NCI-H460 (cell line): ENCODE measurements around the gene PKNOX2. TPM values are rescaled to one million over a fixed set of nuclear protein-coding genes. Genes with fewer than 3 reads are reported as not detected.

Source experiments
- DNase-seq: peaks from one replicate; pipeline ENCODE4 v3.0.0-alpha.2; 2016; ENCODE audit warnings: low read depth; ENCODE audit errors: extremely low read depth
- polyA plus RNA-seq: library from polyadenylated mRNA; depleted of rRNA; stranded (reverse); fragments of >200 nt; gene quantifications from 2 replicates; pipeline ENCODE4 v1.2.3, GENCODE V29; 2014; cell fraction: nucleus; rRNA removed
- total RNA-seq: library from RNA; depleted of rRNA; stranded (reverse); fragments of >200 nt; shearing (Covaris generic); gene quantifications from 2 replicates; pipeline ENCODE4 v1.2.3, GENCODE V29; 2014; rRNA removed

PKNOX2 gene
- total RNA-seq: not detected in 2 replicates
- polyA plus RNA-seq: not detected in 2 replicates

DNA sequence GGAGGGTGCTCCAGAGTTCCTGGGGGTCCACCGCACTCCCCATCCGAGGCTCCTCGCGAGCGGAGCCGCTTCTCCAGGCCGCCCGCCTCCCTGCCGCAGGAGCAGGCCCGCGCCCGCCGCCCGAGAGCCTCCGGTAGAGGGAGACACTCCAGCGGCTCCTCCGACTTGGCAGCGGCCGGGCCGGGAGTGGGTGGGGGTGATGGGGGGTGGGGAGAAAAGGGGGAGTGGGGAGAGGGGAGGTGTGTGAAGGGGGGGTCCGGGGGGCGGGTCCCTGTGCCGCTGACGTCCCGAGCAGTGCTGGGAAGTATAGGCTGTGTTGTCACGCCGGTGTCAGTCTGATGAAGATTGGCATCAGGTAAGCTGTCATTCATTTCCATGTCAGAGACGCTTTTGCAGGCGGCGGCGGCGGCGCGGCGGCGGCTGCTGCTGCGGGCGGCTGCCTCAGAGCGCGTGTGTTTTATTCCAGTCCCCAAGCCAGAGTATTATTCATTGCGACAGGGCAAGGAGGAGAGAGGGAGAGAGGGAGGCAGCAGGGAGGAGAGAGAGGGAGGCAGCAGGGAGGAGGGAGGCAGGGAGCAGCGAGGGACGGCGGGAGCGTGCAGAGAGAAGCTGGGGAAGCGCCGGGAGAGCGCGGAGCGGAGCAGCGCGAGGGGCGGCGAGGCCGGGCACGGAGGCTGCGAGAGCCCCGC, at the start of gene PKNOX2:
PKNOX2 (plus strand) TSS at position 330 of the 689 bp plus-strand sequence. CDS start 186,555 bp downstream, outside the sequence.
- peak; percentile 26 for DNase-seq

DNA sequence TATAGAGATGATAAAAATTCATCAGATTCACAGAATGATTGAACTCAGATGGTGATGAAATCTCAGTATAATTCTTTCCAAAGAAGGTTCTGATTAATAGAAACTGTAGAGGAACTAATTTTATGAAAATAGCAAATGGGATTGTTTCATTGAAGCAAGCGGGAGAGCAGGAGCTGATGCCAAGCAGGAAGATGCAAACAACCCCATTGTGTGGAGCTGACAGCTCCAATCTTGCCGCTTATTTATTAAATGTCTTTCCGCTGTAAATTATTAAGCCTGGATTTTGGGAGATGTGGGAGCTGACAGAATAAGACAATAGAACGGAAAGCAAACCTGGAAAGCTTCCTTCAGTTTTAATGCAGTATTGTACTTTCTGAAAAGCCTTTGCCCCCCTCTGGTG, 47.1 kb upstream of the PKNOX2 start:
- DNase-seq: no peak

DNA sequence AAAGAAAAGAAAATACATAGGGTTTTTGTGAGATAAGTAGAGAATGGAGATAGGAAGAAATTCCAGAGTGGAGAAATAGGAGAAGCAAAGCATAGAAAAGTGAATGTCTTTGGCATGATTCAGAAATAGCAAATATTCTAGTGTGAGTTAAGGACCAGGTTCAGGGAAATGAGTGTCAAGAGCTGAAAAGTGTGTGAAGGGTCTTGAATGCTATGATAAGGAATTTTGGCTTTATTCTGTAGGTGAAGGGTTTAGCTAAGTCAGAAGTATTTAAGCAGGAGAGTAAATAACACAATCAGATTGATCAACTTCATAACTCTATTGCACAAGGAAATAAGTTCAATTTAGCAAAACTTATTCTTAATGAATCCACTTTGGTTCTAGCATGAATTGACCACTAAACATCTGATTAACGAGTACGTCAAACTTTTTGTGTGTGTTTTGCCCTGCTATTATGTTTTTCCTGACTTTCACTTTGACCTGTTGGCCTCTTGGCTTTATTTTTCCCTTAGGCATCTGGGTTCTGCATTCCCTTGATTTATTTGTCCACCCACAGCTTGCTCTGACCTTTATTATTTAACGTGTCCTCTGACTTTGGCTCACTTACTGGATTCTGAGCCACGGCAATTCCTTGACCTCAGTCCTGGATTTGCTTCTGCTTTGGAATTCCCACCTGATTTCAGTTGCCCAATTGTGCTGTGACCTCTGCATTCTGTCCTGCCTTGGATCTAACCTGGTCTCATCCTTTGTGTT, 41.2 kb upstream of the PKNOX2 start:
- DNase-seq: no peak

DNA sequence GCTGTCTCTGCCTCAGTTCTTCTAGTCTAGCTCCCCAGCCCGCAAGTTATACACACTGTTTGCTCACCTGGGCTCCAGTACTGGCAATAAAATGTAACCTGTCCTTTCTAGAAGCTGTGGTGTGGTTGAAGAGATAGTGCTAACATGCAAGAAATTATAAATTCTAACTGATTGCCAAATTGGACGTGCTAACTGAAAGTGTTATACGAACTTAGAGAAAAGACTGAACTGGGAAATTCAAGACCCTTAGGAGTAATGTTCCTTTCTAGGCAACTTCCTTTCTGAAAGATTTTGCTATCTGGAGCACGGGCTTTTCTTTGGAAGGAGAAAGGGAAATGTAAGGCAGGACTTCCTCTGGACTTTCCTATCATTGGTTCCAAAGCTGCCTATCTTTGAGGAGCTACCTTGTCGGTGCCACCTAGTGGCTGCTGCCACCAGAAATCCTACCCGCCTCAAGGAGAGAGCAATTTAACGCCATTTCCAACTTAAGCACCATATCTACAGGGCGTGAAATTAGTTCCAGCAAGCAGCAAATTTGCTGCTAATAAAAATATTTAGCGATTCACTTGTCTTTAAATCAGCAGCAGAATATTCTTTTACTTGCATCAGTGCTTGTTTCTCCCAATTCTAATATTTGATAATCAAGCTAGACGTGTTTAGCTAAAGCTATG, 40.5 kb upstream of the PKNOX2 start:
- peak; percentile 66 for DNase-seq

DNA sequence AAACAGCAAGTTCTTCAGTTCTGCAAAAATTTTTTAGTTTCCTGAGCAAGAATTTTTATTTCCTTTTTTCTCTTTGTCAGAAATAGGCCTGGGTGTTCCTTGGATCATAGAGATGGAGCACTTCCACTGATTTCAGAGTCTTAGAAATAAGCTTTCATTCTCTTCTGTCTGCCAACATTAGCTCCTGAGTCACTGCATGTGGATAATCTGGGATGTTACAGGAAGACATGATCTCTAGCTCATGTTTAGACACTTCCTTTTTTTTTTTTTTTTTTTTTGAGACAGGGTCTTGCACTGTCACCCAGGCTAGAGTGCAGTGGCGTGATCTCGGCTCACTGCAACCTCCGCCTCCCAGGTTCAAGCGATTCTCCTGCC, 39.9 kb upstream of the PKNOX2 start:
- no peak for DNase-seq

GRCh38 chr11:125128450-125128849, 36.1 kb upstream of the PKNOX2 start:
- no peak for DNase-seq

DNA sequence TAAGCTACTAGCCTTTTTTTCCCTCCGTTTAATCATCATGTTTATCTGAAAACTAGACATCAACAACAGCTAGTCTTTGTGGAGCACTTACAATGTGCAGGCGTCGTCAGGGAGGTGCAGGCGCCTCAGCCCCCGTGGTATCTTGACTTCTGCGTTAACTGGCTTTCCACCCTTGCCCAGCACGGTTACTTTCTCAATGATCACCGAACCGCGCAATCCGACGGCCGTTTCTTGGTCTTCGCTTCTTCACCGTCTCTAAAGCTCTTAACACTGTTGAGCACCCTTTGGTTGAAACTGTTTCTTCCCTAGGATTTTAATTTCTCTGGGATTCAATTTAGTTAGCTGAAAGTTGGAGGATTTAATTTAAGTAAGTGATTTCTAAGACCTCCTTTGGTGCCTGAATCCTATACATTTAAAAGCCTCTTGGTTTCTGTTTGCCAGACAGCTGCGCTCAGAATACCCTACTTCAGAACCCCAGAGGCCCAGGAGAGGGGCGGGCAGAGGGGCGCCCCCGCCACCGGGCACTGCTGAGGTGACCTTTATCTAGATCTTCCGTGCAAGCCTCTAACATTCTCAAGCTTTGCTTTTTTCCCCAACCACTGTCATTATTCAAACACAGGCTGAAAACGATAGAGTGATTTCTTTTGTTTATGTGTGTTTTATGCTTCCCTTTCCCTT, 35.1 kb upstream of the PKNOX2 start:
- no peak for DNase-seq

DNA sequence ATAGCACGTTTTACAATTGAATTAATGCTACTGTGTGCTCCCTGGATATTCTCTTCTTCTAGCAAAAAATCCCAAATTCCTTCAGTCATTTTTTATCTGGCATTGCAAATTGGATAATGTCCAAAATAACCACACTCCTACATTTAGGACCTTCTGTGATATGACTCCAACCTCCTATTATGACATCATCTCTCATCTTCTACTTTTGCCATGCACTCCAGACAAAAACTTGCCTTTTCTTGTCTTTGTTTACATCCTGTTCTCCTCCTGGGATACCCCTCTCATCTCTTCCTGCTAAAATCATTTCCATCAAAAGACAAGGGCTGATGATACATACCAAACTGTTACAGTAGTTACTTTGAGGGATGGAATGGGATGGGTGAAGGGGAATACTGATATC, 32.5 kb upstream of the PKNOX2 start:
- no peak for DNase-seq

GRCh38 chr11:125132596-125132995, 32.0 kb upstream of the PKNOX2 start:
- DNase-seq: no peak

- DNase-seq: no peak
These were observed 28.6 kb upstream of the PKNOX2 start for GRCh38 chr11:125136001-125136400.

DNA sequence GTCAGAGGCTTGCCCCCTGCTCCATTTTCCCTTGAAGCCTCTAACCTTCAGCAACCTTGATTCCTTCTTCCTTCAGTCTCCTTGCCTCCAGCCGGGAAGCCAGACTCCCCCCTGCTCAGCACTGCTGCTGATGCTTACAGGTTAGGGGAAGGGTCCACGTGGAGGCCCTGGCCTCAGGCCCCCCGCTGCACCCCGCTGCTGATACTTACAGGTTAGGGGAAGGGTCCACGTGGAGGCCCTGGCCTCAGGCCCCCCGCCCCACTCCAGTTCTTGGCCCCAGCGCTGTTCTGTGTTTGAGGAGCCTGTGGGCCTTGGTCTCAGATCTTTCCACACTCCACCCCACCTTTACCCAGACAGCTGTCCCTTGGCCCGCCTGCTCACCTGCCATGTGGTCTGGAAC, 25.6 kb upstream of the PKNOX2 start:
- no peak for DNase-seq

DNA sequence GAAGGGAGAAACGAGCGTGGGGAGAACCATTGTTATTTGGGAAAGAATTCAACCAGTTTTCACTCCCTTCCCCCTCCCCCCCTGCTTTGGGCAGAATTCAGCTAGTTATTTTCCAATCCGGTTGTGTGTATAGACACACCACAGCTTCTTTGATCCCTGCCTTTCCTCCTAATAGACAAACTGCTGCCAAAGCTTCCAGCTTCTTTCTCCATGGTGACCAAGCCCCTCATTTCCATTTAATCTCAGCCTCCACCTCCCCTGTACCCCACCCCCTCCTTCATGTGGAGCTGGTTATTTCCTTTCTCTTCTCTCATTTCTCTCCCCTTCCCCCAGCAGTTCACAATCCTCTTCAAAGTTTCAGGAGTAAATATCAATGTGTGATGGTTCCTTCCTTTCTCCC, 24.8 kb upstream of the PKNOX2 start:
- no peak for DNase-seq

DNA sequence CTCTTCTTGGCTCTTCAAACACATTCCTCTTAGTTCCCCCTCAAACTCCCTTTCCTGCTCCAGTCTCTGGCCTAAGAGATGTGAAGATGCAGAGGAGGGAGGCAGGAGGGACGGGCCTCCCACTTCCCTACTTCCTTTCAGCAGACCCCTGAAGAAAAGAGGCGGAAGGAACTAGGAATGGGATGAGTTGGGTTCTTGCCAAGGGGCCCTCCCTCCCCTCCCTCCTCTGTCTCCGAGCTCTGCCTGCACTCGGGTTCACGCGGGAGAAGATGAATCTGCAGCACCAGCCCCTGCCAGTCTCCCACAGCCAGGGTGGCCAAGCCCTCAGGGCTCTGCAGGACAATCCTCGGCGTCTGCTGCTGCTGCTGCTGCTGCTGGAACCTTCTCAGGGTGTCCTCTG, 24.3 kb upstream of the PKNOX2 start:
- no peak for DNase-seq

GRCh38 chr11:125141178-125141577, 23.4 kb upstream of the PKNOX2 start:
- no peak for DNase-seq

- DNase-seq: no peak
These were observed 22.6 kb upstream of the PKNOX2 start for GRCh38 chr11:125141686-125142535.

DNA sequence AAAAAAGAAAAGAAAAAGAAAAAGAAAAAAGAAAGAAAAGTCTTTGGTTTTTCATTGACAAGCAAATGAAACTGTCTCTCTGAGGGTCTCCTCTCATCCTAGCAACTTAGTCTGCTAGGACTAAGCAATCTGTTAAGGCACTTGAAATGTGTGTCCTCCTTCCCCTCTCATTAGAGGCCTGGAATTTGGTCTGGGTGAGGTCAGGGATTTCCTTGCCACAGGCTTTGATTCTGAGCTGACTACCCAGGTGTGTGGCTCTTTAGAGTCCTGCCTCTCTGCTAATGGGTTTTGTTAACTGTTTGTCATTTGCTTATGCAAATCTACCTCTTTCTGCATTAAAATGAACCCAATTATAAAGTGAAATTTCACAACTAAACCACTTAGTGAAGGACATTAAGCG, 18.3 kb upstream of the PKNOX2 start:
- no peak for DNase-seq

- DNase-seq: no peak
These were observed 17.3 kb upstream of the PKNOX2 start for GRCh38 chr11:125147280-125147679.

GRCh38 chr11:125148011-125148410, 16.5 kb upstream of the PKNOX2 start:
- no peak for DNase-seq

DNA sequence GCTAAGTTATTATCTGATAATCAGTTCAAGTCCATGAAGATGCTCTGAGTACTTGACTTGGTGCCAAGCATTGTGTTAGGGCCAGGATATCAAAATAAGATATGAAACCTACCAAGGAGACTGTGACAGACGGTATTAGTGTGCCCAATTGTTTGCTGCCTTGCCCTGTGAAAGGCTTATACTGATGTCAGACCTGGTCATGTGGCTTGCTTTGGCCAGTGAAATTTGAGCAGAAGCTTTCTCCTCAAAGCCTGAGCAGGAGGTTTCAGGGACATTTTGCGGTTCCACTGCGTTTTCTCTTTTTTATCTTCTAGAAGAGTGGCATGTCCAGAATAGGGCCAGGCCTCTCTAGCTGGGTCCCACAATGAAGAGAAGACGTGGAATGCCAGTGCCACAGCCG, 15.8 kb upstream of the PKNOX2 start:
- no peak for DNase-seq

- no peak for DNase-seq
These were observed 10.7 kb upstream of the PKNOX2 start for GRCh38 chr11:125153837-125154236.
